NOMO-1 (cell line): ENCODE data around the gene ZXDA.
"Not testable (repeated sequence)": the region's sequence is repeated elsewhere in the genome, so short reads cannot be mapped to it uniquely, and the experiment has no call there.

Experiments used
- DNase-seq, 2 experiments: peaks; one replicate each; lab custom pipeline; 2025; ENCODE audit not compliant: unreplicated experiment in 2 of 2; lab: John Stamatoyannopoulos, UW

Gene ZXDA

DNA sequence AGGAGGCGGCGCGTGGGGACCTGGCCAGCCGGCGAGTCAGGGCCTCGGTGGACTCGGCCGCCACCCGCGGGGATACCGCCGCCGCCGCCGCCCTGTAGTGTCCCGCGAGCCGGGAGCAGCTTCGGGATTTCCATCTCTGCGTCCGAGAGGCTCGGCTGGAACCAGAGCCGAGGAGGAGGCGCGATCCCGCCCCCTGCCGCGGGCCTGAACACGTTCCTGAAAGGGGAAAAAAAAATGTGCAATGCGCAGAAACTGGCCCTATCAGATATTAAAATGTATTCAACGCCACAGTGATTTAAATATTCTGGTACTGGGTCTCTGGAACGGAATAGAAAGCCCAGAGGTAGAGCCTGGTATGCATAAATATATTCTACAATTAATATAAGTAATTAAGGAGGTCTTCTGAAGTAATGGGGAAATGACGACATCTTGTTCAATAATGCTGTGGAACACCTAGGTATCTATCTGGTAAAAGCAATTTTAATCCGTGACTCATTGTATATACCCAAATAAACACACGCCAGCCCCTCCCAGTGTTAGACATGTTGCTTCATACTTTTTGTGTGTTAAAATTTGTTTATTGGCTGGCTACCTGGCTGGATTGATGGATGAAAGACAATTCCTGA lies at the start of gene ZXDA:
ZXDA (minus strand) TSS at position 172 of the 626 bp plus-strand sequence; CDS start at position 134, 38 bp downstream.
- DNase-seq, result not testable (repeated sequence)

DNA sequence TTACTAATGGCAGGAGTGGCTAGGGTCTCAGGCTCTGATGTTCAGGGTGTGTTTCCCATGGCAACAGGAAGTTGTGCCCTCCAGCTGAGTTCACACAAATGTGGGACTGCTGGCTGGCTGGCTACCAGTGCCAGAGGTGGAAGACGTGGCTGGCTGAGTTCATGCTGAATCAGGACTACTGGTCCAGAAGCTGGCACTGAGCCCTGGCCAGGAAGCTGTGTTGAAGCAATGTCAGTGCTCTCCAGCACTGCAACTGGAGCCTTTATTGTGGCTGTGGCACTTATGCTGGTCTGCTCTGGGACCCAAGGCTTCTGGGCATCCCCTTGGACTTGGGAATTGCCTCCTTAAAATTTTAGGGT lies 42.0 kb upstream of the ZXDA start:
- no peak for DNase-seq

DNA sequence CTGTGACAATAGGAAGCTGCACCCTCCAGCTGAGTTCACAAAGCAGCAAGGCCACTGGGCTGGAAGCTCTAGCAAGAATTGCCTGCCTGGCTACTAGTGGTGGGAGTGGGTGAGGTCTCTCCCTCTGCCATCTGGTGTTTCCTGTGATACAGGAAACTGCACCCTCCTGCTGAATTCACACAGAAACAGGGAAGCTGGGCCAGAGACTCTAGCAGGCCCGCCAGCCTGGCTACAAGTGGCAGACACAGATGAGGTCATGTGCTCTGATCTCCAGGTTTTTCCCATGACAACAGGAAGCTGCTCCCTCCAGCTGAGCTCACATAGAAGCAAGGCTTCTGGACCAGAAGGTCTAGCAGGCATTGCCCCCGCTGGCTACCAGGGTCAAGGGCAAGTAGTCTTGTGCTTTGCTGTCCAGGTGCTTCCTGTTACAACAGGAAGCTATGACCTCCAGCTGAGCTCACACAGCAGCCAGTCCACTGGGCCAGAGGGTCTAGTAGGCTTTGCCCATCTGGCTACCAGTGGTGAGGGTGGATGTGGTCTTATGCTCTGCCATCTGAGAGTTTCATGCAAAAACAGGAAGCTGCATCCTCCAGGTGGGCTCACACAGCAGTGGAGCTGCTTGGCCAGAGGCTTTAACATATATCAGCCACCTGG lies 41.5 kb upstream of the ZXDA start:
- no peak for DNase-seq

DNA sequence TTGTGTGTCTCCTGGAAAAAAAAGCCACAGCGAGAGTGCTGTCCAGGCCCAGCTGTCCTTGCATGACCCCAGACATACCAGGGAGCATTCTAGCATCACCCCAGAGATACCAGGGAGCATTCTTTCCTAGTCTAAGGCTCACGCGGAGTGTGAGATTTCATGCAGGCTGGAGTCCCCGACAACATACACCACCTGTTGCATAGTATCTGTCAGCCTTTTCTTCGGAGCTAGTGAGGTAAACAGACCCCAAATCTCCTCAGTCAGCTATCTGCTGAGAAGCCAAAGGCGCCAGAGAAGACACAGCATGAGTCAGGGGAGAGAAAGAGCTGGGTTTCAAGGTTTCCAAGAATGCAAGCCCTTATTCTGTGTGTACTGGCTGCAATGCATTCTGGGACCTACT lies 23.1 kb upstream of the ZXDA start:
- no peak for DNase-seq

DNA sequence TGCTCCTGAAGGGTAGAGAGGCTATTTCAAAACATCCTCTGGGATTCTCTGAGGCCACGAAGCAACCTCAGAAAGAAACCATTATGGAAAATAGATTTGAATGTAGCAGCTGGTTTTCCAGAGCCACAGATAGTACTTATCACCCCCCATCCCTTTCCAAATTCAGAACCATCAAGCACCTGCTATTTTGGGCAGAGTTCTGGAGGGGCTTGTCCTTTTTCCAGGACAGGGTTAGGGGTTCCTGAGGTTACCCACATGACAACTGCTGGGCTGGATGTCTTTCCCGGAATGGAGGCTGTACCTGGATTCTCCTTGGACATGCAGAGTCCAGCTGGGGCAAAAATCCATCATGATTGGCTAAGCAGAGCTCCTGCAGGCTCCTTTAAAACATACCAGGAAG lies 22.0 kb upstream of the ZXDA start:
- no peak for DNase-seq

DNA sequence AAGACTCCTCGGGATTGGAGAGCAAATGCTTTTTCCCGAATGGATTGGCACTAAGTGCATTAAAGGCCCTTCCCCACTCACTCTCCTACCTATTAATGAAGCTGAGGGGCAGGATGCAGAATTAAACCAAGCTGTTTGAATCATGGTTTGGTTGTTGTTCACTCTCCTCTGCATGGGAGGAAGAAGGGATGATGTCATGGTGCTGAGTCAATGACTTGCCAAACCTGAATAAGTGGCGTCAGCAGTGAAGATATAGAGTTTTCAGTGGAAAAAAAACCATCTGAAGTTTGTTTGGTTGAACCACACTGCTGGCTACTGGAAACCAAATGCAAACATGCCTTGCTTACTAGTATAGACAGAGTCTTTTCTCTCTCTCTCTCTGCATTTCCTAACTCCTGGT lies 19.8 kb upstream of the ZXDA start:
- no peak for DNase-seq

GRCh38 chrX:57929373-57929772 lies 19.1 kb upstream of the ZXDA start:
- DNase-seq, result peak in 1 of 2 experiments; percentile 19

DNA sequence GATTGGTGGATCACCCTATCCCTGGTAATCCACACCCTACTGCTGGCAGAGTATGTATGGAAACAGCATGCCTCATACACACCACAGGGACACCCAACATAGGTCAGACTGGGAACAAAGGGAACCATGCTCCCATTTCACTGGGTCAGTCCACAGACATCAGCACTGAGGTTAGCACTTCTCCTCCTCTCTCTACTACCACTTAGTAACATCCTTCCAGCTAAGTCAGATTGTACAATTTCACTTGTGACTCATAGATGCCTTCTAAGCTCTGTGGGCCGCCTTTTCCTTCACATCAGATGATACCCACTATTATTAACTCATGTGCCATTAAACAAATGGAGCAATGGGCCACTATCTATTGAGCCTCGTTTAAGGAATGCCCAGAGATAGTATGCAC lies 15.5 kb upstream of the ZXDA start:
- DNase-seq, result no peak

DNA sequence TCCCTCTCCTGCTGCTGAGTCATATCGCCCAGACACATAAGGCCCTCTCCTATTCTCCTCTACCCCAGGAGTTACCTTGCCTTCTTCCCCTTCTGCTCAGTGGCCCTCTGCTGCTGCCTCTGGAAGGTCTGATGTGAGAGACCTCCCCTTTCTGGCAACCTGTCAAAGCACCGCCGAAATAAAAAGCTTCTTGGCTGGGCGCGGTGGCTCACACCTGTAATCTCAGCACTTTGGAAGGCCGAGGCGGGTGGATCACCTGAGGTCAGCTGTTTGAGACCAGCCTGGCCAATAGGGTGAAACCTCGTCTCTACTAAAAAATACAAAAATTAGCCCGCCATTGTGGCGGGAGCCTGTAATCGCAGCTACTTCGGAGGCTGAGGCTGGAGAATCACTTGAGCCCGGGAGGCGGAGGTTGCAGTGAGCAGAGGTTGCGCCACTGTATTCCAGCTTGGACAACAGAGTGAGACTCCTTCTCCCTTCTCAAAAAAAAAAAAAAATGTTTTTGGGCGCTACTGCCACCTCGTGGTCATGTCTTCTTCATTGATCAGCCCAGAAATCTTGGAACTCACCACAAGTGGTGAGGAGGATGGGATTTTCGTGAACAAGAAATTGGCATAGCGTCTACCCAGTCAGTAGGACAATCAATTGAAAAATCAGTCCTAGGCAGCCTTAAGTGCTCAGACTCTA lies 8.6 kb upstream of the ZXDA start:
- DNase-seq, result peak; percentile 8 to 13

GRCh38 chrX:57915680-57916079 lies 5.4 kb upstream of the ZXDA start:
- DNase-seq, result no peak

- DNase-seq, result not testable (repeated sequence)
These were observed 517 bp downstream of the ZXDA start for GRCh38 chrX:57909595-57910286.

GRCh38 chrX:57908972-57909594 lies 1.2 kb downstream of the ZXDA start:
- DNase-seq, result not testable (repeated sequence)

- DNase-seq, result no peak
These were observed 3.5 kb downstream of the ZXDA start for GRCh38 chrX:57906790-57907189.

- DNase-seq, result no peak
These were observed 5.1 kb downstream of the ZXDA start for GRCh38 chrX:57905141-57905540.

DNA sequence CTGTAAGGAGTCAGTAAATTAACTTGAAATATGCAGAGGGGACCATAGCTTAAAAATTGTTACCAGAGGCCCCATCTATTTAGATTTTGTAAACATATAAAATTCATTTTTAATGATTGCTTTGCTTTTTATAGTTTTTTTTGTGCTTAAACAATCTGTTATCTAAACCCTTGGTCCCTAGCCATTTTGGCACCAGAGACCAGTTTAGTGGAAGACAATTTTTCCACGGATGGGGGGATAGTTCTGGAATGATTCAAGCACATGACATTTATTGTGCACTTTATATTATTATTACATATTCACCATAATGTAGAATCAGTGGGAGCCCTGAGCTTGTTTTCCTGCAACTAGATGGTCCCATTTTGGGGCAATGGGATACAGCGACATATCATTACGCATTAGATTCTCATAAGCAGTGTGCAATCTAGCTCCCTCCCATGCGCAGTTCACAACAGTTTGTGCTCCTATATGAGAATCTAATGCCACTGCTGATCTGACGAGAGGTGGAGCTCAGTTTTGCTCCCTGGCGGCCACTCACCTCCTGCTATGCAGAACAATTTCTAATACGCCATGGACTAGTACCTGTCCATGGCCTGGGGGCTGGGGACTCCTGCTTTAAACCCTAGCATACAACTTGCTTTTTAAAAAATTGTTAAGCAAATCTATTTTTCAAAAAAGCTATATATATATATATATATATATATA lies 5.9 kb downstream of the ZXDA start:
- no peak for DNase-seq

DNA sequence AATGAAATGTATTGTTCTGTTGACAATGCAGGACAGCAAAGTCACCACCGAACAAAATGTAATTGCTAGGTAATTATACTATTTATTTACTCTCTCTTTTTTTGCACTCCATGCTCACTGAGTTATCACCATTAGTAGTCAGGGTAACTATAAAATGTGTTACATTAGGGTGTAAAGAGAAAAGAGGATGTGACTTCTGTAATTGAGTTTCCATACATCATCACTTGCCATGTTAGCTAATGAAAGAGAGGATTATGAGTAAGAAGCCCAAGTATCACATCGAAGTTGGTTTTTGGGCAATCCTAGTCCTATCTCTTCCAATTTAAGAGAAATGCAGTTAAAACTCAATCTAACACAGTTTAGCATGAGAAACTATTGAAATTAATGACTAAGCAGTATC lies 7.6 kb downstream of the ZXDA start:
- no peak for DNase-seq

- no peak for DNase-seq
These were observed 8.8 kb downstream of the ZXDA start for GRCh38 chrX:57901466-57901865.

DNA sequence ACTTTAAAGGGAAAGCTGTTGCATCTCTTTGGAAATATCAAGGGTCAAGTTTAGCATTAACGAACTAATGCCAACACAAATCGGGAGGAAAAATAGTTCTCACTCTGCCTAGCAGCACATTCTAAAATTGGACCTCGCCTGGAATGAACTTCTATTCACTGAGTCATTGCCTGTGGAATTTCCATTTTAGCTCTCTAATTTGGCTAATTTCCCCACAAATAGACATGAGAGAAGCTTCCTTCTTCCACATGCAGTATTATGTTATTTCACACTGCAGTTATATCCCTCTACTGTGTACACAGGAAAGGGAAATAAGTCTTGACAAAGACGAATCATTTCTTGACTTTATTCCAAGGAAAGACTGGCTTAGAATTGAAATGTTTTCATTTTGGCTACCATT lies 9.3 kb downstream of the ZXDA start:
- DNase-seq, result no peak

DNA sequence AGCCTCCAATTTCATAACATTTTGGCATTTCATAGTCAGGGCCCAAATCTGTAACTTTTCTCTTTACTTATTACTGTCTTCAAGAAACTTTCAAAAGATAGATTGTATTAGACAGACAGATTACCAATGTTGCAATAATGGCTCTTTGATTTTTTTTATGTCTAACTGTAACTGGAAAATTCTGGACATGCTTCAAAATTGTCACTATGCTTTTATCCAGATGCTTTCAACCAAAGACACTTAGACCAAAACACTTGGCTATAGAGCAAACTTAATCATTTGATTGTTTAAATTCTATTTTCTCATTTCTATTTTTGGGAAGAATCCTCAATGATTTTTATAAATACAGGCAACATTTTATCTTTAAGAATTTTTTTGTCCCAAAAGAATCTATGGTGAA lies 10.4 kb downstream of the ZXDA start:
- no peak for DNase-seq

GRCh38 chrX:57899064-57899463 lies 11.2 kb downstream of the ZXDA start:
- no peak for DNase-seq

- no peak for DNase-seq
These were observed 38.8 kb downstream of the ZXDA start for GRCh38 chrX:57871463-57871862.
